Ecto neural progenitor cell (in vitro differentiated cells): ENCODE measurements around the gene RNASE7.
A peak's percentile ranks its signal among the peaks of the same experiment; 100 is the strongest.

Experiments
- DNase-seq: peaks from one replicate; pipeline ENCODE4 v3.0.0-alpha.2; 2018; ENCODE audit warnings: low spot score

Gene RNASE7

DNA sequence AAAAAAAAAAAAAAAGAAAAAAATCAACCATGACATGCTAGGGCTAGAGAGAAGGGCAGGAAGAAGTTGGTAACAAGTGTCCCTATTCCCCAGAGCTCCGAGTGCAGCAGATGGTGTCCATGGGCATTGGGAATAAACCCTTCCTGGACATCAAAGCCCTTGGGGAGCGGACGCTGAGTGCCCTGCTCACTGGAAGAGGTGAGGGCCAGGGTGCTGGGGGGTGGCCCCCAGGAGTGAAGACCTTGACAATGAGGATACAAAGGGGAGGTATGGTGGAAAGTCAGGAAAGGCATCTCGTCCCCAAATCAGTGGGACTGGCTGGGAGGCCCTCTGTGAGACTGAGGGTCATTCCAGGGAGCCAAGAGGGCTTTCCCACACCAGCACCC, 44.7 kb downstream of the RNASE7 start:
- DNase-seq = no peak

DNA sequence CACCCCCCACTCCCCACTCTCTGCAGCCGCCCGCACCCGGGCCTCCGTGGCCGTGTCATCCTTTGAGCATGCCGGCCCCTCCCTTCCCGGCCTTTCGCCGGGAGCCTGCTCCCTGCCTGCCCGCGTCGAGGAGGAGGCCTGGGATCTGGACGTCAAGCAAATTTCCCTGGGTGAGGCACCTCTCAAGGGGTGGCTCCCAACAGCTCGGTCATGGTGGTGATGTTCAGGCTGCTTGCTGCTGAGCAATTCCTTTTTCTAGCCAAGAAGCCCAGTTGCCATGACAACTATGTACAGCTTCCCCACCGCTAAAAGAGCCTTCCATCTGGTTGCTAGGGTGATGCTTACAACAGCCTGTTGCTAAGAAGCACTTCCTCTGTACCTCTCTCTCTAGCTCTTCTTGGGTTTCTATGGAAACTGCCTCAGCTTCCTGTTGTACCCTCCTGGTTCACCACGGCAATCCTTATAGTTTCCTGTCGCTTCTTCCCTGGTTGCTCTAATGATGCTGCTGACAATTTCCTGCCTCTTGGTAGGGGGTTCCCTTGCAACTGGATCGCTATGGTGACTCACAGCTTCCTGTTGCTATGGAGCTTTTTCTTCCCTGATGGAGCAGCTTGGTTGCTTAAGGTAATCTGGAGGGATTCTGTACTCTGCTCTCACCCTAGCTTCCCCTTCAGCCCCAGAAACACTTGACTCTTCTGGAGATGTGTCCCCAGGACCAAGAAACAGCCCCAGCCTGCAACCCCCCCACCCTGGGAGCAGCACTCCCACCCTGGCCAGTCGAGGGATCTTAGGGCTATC, 45.3 kb downstream of the RNASE7 start:
- DNase-seq = peak; percentile 62

- no peak for DNase-seq
Measured at GRCh38 chr14:21088687-21089086, 46.5 kb downstream of the RNASE7 start.

DNA sequence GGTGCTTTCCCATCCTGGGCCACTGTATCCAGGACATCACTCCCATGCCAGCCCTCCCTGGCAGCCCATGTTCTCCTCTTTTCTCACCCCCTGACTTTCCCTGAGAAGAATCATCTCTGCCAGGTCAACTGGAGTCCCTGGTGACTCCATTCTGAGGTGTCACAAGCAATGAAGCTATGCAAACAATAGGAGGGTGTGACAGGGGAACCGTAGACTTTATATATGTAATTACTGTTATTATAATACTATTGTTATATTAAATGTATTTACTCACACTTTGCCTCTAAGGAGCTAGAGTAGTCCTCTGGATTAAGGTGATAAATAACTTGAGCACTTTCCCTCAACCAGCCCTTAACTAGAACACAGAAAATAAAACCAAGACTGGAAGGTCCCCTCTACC, 47.1 kb downstream of the RNASE7 start:
- no peak for DNase-seq

GRCh38 chr14:21089877-21090193, 47.7 kb downstream of the RNASE7 start:
- no peak for DNase-seq

DNA sequence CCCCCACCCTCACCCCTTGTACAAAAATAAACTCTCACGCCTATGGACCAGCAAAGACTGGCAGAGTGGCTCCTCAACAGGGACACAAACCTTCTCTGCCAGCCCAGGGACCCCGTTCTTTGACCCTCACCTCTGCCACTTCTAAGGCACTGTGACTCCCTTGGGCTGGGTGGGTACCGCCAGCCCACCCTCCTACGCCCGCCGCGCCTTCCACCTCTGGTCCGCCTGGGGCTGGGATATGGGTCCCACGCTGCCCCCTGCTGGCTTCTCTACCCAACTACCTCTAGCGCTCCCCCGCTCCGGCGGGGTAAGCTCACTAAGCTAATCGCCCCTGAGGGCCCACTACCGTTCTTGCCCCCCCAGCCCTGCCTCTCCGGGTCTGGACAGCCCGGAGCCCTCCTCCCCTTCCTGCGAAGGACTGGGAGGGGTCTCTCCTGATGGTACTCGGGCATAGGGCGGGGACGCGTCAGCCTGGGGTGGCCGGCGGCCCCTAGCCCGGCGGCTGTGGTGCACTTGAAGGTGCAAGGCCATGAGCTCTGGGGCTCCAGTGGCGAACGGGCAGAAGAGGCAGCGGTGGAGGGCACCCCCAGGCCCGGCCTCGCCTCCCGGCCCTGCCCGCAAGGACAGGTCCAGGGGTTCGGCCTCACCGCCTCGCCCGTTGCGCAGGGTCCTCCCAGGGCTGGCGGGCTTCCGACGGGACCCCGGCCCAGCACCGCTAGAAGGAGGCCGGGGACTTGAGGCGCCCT, 48.2 kb downstream of the RNASE7 start:
- peak; percentile 72 for DNase-seq

DNA sequence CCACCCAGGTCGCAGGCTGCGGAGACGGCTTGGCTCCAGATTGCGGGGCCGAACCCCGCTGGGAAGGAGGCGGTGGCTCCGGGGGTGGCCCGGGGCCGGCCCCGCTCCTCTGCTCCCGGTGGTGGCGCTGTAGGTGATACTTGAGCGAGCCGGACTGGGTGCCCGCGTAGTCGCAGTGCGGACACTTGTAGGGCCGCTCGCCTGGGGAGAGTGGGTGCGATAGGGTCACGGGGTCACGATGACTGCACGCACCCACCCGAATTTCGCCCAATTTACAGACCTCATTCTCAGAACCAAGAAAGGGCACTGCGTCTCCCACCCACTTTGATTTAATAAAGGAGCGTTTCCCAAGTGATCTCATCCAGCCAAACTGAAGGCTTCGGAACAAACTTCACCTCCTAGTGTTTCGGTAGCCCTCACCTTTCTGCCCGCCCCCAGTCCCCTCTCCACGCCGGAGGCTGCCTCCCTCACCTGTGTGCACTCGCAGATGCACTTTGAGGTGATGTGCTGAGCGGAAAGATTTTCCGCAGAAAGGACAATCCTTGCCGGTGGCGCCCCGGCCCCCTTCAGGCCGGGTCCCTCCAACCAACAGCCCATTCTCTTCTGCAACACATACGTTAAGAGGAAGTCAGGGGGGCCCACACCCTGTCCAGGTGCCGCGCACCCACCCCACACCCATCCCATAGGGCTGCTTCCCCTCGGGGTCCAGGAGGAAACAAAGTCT, 48.9 kb downstream of the RNASE7 start:
- no peak for DNase-seq

DNA sequence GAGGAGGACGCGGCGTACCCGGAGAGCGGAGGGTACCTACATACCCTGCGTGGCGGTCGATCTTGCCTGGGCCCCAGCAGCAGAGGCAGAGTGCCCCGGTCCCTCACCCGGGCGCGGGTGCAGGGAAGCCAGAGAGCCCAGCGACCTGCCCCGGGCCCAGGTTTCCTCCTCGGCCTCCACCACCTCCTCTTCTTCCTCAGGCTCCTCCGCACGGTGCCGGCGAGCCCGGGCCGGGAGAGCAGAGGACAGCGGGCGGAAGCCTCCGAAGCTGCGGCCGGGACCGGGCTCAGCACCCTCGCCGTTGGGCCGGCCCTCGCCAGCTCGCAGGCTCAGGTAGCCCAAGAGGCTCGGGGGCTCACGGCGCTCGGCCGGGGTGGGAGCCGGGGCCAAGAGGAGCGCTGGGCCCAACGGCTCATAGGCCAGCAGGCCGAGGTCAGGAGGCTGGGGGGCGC, 49.7 kb downstream of the RNASE7 start:
- DNase-seq = no peak

DNA sequence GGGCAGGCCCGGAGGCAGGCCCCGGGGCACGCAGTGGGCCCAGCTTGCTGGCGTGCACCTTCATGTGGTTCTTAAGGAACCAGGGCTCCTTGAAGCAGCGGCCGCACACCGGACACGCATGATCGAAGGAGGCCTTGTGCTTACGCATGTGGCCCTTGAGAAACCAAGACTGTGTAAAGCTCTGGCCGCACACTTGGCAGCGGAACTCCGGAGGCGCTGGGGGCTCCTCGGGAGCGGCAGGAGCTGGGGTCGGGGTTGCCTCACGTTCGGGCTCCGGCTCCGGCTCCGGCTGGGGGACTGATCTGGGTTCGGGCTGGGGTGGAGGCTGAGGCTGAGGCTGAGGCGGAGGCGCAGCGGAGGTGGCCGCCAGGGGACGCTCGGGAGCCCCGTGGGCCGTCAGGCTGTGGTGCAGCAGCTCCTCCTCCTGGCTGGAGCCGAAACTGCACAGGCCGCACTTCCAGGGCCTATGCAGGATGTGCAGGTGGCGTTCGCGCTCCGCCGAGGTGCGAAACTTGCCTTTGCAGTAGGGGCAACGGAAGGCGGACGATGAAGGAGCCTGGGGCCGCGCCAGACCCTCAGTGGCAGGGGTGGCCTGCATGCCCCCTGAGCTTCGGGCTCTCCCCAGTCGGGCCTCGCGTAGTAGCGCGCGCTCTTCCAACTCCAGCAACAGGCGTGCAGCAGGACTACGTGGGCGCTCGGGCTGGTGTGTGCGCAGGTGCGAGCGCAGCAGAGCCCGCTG, 50.3 kb downstream of the RNASE7 start:
- peak; percentile 93 for DNase-seq

- no peak for DNase-seq
Measured at GRCh38 chr14:21093018-21093417, 50.9 kb downstream of the RNASE7 start.
